Tibial nerve (tissue), 3 donors: Measurements from ENCODE around the gene MROH7.

Experiments
- CTCF ChIP-seq, 5 experiments: fragments of 200-600 bp in 3 of 5; fragments of 450-650 bp in 2 of 5; sonication (generic) in 3 of 5; IDR thresholded peaks; one replicate each; pipeline ENCODE4 v1.5.1; 2016 to 2019; ENCODE audit warnings: antibody characterized with exemption in 5 of 5, mild to moderate bottlenecking in 3 of 5, moderate library complexity in 2 of 5
- POLR2A ChIP-seq, 2 donors: fragments of 450-650 bp; IDR thresholded peaks; one replicate each; pipeline ENCODE4 v1.6.1; 2017; ENCODE audit warnings: antibody characterized with exemption in 2 of 2, mild to moderate bottlenecking in 2 of 2, moderate library complexity in 2 of 2

GRCh38 chr1:54604572-54605370 lies 36.8 kb upstream of the MROH7 start:
- TF ChIP-seq CTCF (IDR thresholded peaks at IDR 0.05) (no peak), POLR2A (IDR thresholded peaks at IDR 0.05) (no peak)
